Stomach smooth muscle (tissue), 2 donors: Measurements from ENCODE around the gene WDR13.
"Not testable (repeated sequence)": the region's sequence is repeated elsewhere in the genome, so short reads cannot be mapped to it uniquely, and the experiment has no call there.

Source experiments
- H3K27ac ChIP-seq: one replicate; pipeline ENCODE4 v1.7.0; 2013; ENCODE audit warnings: mild to moderate bottlenecking, low read length, inconsistent platforms
- H3K27me3 ChIP-seq, 2 donors: one replicate each; pipeline ENCODE4 v1.7.0; 2013; ENCODE audit warnings: low read length in 2 of 2; ENCODE audit not compliant: insufficient read depth in 2 of 2, control insufficient read depth in 1 of 2
- H3K36me3 ChIP-seq, 2 donors: one replicate each; pipeline ENCODE4 v1.7.0; 2013; ENCODE audit warnings: low read length in 2 of 2; ENCODE audit not compliant: control insufficient read depth in 2 of 2, insufficient read depth in 2 of 2
- H3K4me1 ChIP-seq: one replicate; pipeline ENCODE4 v1.7.0; 2013; ENCODE audit warnings: low read length; ENCODE audit not compliant: control insufficient read depth, insufficient read depth
- H3K4me3 ChIP-seq, 2 donors: one replicate each; pipeline ENCODE4 v1.7.0; 2013; ENCODE audit warnings: low read length in 2 of 2
- H3K9ac ChIP-seq, 2 donors: one replicate each; pipeline ENCODE4 v1.7.0; 2013; ENCODE audit warnings: low read length in 2 of 2, mild to moderate bottlenecking in 1 of 2
- H3K9me3 ChIP-seq, 2 donors: one replicate each; pipeline ENCODE4 v1.7.0; 2013; ENCODE audit warnings: low read length in 2 of 2; ENCODE audit not compliant: control insufficient read depth in 2 of 2
- donor health status: healthy.
- donor health status: Pancreatic carcinoma.

Gene WDR13

GRCh38 chrX:48617542-48618340 lies 20.4 kb downstream of the WDR13 start:
- Histone ChIP-seq H3K4me3 (no peak overlapping the region), H3K9me3 (no peaks in the 10 kb centered on the region), H3K27ac (no peak overlapping the region), H3K36me3 (no peaks in the 10 kb centered on the region), H3K9ac (no peak overlapping the region), H3K4me1 (no peaks in the 10 kb centered on the region), H3K27me3 (peaks cover 0 to 3% of the 10 kb centered on the region in 2 donors)

GRCh38 chrX:48626401-48627298 lies 29.4 kb downstream of the WDR13 start:
- H3K4me3 ChIP-seq: no peak overlapping the region
- H3K27ac ChIP-seq: no peak overlapping the region
- no peaks in the 10 kb centered on the region for H3K9me3 ChIP-seq
- H3K36me3 ChIP-seq: no peaks in the 10 kb centered on the region
- peaks cover 4% of the 10 kb centered on the region for H3K4me1 ChIP-seq
- H3K9ac ChIP-seq: no peak overlapping the region
- H3K27me3 ChIP-seq: peaks cover 0 to 2% of the 10 kb centered on the region in 2 donors

DNA sequence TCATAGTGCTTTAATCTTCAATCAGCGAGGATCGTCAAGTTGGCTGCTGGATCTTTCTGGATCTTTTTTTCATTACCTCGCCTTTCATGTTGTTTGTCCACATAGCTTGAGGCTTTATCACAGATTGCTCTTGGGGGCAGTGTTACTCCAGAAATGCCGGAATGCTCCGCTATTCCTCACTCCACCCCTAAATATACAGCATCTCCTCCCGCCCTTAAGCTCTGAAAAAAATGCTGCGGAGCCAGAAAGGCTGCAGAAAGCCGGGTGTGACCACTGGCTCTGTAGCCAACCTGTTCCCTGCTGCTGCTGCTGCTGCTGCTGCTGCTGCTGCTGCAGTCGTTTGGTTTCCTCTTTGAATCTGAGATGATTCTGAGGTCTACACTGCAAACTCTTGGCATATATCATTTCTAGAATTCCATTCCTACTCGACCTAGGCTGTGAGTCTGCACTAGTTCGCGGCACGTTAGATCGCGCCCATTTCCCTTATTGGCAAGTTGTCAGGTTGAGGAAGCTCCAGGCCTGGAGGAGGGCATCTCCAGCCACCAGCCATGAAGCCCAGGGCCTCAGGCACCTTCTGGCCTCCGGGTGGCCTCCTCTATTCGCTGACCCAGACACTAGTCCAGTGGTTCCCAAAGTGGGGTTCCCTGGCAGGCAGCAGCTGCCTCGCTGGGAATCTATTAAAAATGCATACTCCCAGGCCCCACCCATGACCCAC lies 34.2 kb downstream of the WDR13 start:
- Histone ChIP-seq H3K27me3 (peaks cover 0 to 5% of the 10 kb centered on the region in 2 donors), H3K4me1 (peaks cover 6% of the 10 kb centered on the region), H3K9ac (no peak overlapping the region), H3K36me3 (no peaks in the 10 kb centered on the region), H3K4me3 (peak overlapping the region in 1 of 2 donors; percentile 40), H3K9me3 (no peaks in the 10 kb centered on the region), H3K27ac (no peak overlapping the region)

GRCh38 chrX:48632207-48632606 lies 34.9 kb downstream of the WDR13 start:
- peaks cover 6% of the 10 kb centered on the region for H3K4me1 ChIP-seq
- H3K9ac ChIP-seq: no peak overlapping the region
- H3K36me3 ChIP-seq: no peaks in the 10 kb centered on the region
- no peak overlapping the region for H3K4me3 ChIP-seq
- H3K27ac ChIP-seq: no peak overlapping the region
- no peaks in the 10 kb centered on the region for H3K9me3 ChIP-seq
- peaks cover 0 to 7% of the 10 kb centered on the region in 2 donors for H3K27me3 ChIP-seq

GRCh38 chrX:48636301-48636700 lies 39.0 kb downstream of the WDR13 start:
- H3K36me3 ChIP-seq: no peaks in the 10 kb centered on the region
- H3K4me1 ChIP-seq: peaks cover 4% of the 10 kb centered on the region
- H3K9me3 ChIP-seq: no peaks in the 10 kb centered on the region
- H3K4me3 ChIP-seq: no peak overlapping the region
- no peak overlapping the region for H3K27ac ChIP-seq
- peaks cover 0 to 5% of the 10 kb centered on the region in 2 donors for H3K27me3 ChIP-seq
- no peak overlapping the region for H3K9ac ChIP-seq

DNA sequence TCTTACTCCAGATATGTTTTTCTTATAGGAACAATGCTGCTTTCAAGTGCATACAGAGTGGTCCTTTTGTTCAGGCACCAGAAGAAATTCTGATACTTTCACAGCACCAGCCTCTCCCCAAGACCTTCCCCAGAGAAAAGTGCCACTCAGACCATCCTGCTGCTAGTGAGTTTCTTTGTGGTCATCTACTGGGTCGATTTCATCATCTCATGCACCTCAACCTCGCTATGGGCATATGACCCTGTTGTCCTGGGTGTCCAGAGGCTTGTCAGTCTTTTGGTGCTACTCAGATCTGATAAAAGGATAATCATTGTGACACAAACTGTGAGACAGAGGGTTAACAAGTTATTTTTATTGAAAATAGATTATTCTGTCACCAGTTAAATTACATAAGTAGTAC lies 39.5 kb downstream of the WDR13 start:
- Histone ChIP-seq H3K4me3 (no peak overlapping the region), H3K4me1 (peaks cover under 1% of the 10 kb centered on the region), H3K27ac (no peak overlapping the region), H3K9me3 (no peaks in the 10 kb centered on the region), H3K27me3 (peaks cover 0 to 5% of the 10 kb centered on the region in 2 donors), H3K9ac (no peak overlapping the region), H3K36me3 (no peaks in the 10 kb centered on the region)

DNA sequence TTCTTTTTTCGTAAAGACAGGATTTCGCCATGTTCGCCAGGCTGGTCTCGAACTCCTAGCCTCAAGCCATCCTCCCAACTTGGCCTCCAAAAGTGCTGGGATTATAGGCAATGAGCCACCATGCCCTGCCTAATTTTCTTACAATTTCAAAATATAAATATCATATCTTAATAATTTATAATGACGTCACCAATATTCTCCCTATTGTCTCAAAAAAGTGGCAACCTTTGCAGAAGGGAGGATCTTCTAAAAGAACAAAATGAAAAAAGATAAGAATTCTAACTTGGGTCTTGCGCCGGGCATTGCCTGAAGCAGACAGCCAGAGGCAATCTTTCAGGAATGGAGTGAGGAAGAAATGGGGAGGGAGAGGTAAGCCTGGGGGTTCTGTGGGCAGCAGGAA lies 48.4 kb downstream of the WDR13 start:
- Histone ChIP-seq H3K27me3 (peaks cover 0 to 2% of the 10 kb centered on the region in 2 donors), H3K9me3 (no peaks in the 10 kb centered on the region), H3K4me1 (no peaks in the 10 kb centered on the region), H3K4me3 (no peak overlapping the region), H3K9ac (no peak overlapping the region), H3K36me3 (no peaks in the 10 kb centered on the region), H3K27ac (no peak overlapping the region)

DNA sequence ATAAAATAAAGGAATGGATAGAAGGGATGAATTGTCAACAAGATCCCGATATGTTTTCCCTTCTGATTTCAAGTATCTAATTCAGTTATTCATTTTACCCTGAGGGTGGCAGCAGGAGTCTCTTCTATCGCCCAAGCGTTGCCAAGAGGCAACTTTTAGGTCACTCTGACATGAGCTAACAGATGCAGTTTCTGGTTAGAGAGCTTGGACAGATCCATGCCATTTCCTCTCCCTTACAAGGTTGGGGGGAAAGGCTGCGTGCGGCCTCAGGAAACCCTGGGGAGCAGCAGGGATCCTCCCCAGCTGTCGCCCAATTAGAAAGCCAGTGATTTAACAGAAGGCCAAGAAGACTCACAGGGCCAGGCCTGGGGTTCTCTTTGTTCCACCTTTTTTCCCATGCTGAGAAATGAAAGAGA lies 51.1 kb downstream of the WDR13 start:
- Histone ChIP-seq H3K9ac (peak overlapping the region; percentile 27 to 36), H3K27me3 (peaks cover 0 to 2% of the 10 kb centered on the region in 2 donors), H3K36me3 (no peaks in the 10 kb centered on the region), H3K27ac (peak overlapping the region; percentile 62), H3K4me3 (no peak overlapping the region), H3K4me1 (no peaks in the 10 kb centered on the region), H3K9me3 (no peaks in the 10 kb centered on the region)

- Histone ChIP-seq H3K27me3 (peaks cover 0 to 2% of the 10 kb centered on the region in 2 donors), H3K9me3 (no peaks in the 10 kb centered on the region), H3K36me3 (no peaks in the 10 kb centered on the region), H3K27ac (peak overlapping the region; percentile 62), H3K4me1 (no peaks in the 10 kb centered on the region), H3K9ac (no peak overlapping the region), H3K4me3 (no peak overlapping the region)
Observed at GRCh38 chrX:48649102-48649501, 51.8 kb downstream of the WDR13 start.

DNA sequence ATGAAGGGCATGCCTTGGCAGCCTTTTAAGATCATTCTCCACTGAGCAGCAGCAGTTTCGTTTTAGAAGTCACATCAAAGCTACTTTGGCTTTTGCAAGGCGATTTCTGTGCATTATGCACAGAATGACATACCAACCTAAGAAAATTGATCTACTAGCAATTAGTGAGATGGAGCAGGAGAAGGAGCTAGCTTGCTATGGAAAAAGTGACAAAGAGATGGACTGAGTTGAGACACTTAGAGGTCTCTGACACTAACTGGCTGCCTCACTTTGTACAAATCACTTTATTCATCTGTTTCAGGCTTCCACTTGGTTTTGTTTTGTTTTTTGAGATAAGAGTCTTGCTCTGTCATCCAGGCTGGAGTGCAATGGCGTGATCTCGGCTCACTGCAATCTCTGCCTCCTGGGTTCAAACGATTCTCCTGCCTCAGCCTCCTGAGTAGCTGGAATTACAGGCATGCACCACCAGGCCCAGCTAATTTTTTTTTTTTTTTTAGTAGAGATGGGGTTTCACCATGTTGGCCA lies 54.8 kb downstream of the WDR13 start:
- H3K36me3 ChIP-seq, H3K9ac ChIP-seq, H3K27ac ChIP-seq, H3K27me3 ChIP-seq, H3K4me1 ChIP-seq, H3K9me3 ChIP-seq, H3K4me3 ChIP-seq: not testable (repeated sequence)
